ENCODE results near the gene AOPEP. TPM values are rescaled to one million over a fixed set of nuclear protein-coding genes. Genes with fewer than 3 reads are reported as not detected.
A peak's percentile ranks its signal among the peaks of the same experiment; 100 is the strongest.

Gene AOPEP
- total and polyA plus RNA-seq, 2 of the 13 experiments (the other 11 are each of a cell fraction or from before 2014, with no cell fraction given): 22.2 to 41.6 TPM

GRCh38 chr9:95005278-95006143 lies 279.0 kb downstream of the AOPEP start (continued):
- no peak for TF ChIP-seq ZNF543 (CRISPR knock-in tag; IDR thresholded peaks at IDR 0.05)
- no peak for TF ChIP-seq ZNF550 (CRISPR knock-in tag; IDR thresholded peaks at IDR 0.05; ENCODE audit: borderline replicate concordance)
- no peak for TF ChIP-seq ZNF800 (CRISPR knock-in tag; IDR thresholded peaks at IDR 0.05)
- TF ChIP-seq ERF (CRISPR knock-in tag; IDR thresholded peaks at IDR 0.05): no peak
- no peak for TF ChIP-seq FOXK1 (CRISPR knock-in tag; IDR thresholded peaks at IDR 0.05; ENCODE audit: borderline replicate concordance, low read depth)
- no peak for TF ChIP-seq NR1H2 (CRISPR knock-in tag; IDR thresholded peaks at IDR 0.05; ENCODE audit: borderline replicate concordance, low read depth)
- TF ChIP-seq ASH2L (IDR thresholded peaks at IDR 0.05; ENCODE audit: insufficient read length, low read depth, low read length): peak; percentile 19
- no peak for TF ChIP-seq KDM6A (CRISPR knock-in tag; IDR thresholded peaks at IDR 0.05; ENCODE audit: low read depth)
- TF ChIP-seq, protein P1, sequence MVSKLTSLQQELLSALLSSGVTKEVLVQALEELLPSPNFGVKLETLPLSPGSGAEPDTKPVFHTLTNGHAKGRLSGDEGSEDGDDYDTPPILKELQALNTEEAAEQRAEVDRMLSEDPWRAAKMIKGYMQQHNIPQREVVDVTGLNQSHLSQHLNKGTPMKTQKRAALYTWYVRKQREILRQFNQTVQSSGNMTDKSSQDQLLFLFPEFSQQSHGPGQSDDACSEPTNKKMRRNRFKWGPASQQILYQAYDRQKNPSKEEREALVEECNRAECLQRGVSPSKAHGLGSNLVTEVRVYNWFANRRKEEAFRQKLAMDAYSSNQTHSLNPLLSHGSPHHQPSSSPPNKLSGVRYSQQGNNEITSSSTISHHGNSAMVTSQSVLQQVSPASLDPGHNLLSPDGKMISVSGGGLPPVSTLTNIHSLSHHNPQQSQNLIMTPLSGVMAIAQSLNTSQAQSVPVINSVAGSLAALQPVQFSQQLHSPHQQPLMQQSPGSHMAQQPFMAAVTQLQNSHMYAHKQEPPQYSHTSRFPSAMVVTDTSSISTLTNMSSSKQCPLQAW (CRISPR knock-in tag; IDR thresholded peaks at IDR 0.05): no peak
- no peak for TF ChIP-seq ZNF260 (CRISPR knock-in tag; IDR thresholded peaks at IDR 0.05; ENCODE audit: borderline replicate concordance, low read depth)
- no peak for TF ChIP-seq NR2C2 (CRISPR knock-in tag; IDR thresholded peaks at IDR 0.05; ENCODE audit: borderline replicate concordance)
- TF ChIP-seq SMARCC2 (IDR thresholded peaks at IDR 0.05): no peak
- TF ChIP-seq ZNF225 (CRISPR knock-in tag; IDR thresholded peaks at IDR 0.05): no peak
- TF ChIP-seq MAX (IDR thresholded peaks at IDR 0.05): no peak
- TF ChIP-seq IRF1 (CRISPR knock-in tag; IDR thresholded peaks at IDR 0.05; ENCODE audit: low read depth): no peak
- TF ChIP-seq, protein P2, sequence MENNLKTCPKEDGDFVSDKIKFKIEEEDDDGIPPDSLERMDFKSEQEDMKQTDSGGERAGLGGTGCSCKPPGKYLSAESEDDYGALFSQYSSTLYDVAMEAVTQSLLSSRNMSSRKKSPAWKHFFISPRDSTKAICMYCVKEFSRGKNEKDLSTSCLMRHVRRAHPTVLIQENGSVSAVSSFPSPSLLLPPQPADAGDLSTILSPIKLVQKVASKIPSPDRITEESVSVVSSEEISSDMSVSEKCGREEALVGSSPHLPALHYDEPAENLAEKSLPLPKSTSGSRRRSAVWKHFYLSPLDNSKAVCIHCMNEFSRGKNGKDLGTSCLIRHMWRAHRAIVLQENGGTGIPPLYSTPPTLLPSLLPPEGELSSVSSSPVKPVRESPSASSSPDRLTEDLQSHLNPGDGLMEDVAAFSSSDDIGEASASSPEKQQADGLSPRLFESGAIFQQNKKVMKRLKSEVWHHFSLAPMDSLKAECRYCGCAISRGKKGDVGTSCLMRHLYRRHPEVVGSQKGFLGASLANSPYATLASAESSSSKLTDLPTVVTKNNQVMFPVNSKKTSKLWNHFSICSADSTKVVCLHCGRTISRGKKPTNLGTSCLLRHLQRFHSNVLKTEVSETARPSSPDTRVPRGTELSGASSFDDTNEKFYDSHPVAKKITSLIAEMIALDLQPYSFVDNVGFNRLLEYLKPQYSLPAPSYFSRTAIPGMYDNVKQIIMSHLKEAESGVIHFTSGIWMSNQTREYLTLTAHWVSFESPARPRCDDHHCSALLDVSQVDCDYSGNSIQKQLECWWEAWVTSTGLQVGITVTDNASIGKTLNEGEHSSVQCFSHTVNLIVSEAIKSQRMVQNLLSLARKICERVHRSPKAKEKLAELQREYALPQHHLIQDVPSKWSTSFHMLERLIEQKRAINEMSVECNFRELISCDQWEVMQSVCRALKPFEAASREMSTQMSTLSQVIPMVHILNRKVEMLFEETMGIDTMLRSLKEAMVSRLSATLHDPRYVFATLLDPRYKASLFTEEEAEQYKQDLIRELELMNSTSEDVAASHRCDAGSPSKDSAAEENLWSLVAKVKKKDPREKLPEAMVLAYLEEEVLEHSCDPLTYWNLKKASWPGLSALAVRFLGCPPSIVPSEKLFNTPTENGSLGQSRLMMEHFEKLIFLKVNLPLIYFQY (CRISPR knock-in tag; IDR thresholded peaks at IDR 0.05; ENCODE audit: borderline replicate concordance): no peak
